ENCODE results near the gene UBASH3B.
"Not testable (repeated sequence)": the region's sequence is repeated elsewhere in the genome, so short reads cannot be mapped to it uniquely, and the experiment has no call there.

Gene UBASH3B

DNA sequence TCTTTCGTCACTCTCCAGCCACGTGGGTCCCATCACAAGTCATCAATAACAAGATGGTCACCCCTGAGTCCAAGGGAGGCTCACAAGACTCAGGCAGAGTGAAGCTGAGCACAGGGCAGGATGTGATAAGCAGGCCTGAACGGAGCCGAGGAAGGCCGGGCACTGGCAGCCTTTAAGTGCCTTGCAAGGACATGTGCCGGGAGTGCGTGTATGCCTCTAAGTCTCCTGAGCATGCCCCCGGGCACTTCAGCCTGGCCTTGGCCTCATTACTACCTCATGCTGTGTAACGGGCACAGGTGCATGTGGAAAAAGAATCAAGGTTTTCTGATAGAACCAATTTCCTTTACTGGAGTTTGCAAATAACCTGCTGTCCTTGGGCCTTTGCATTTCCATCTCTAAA is 55.8 kb downstream of the UBASH3B start:
- DNase-seq, result no peak

- no peak for DNase-seq
These were observed 56.4 kb downstream of the UBASH3B start for GRCh38 chr11:122711831-122712381.

DNA sequence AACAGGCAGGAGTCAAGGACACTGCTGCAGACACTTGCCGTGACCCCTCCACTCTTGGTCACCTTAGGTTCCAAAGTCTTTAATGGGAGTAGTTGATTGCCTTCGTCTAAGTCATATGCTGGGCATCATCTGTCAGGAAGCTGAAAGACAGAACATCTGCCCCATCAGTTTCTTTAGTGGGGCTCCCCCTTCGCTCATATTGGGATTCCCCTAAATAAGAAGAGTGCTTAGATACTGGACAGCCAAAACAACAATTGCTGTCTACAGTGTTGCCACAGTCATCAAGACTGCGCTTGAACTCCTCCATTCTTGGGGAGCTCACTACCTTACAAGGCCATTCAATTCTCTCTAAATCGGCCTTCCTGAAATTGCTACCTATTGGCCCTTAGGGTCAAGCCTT is 58.5 kb downstream of the UBASH3B start:
- DNase-seq, result no peak

DNA sequence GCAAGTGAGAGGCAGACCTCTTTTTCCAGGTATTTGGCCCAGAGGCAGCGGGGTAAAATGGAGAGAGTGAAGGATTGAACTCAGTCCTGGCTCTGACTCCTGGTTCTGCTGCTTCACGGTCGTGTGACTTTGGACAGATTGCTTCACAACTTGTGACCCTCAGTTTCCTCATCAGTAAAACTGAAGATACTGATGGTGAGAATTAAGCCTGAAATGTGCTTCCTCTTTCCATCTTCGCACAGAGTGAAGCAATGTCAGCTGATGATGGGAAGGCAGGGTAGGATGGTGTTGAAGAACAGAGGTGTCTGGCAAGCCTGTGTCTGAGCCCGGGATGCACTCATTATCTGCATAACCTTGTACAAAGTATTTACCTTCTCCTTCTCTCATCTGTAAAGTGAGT is 59.0 kb downstream of the UBASH3B start:
- DNase-seq, result no peak

GRCh38 chr11:122715548-122716440 is 60.3 kb downstream of the UBASH3B start:
- DNase-seq, result no peak

GRCh38 chr11:122717264-122717867 is 61.8 kb downstream of the UBASH3B start:
- no peak for DNase-seq

DNA sequence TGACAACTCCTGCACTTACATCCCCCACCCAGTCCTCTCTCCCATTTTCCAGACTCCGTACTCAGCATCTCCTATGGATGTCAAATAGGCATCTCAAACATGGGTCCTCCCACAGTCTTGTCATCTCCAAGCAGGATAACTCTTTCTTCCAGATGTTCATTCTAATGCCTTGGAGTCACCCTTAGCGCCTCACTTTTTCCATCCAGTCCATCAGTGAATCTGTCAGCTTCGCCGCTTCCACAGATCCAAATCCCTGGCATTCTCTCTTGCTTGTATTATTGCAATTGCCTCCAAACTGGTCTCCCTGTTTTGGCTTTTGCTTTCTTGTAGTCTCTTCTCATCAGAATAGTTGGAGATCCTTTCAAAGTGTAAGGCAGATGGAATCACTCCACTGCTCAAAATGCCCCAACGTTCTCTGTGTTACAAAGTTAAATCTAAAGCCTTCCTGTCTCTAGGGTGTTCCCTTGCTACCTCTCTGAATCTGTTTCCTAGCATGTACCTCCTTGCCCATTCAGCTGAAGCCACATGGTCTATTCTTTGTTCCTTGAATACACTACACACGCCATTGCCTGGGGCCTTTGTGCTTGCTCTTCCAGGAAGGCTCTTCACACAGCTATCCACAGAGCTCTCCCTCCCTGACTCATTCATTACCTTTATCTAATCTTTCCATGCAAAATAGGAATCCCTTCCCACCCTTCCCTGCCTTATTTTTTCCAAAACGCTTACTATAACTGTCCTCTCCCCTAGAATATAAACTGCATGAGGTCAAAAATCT is 64.8 kb downstream of the UBASH3B start:
- no peak for DNase-seq

GRCh38 chr11:122721201-122721963 is 65.9 kb downstream of the UBASH3B start:
- no peak for DNase-seq

DNA sequence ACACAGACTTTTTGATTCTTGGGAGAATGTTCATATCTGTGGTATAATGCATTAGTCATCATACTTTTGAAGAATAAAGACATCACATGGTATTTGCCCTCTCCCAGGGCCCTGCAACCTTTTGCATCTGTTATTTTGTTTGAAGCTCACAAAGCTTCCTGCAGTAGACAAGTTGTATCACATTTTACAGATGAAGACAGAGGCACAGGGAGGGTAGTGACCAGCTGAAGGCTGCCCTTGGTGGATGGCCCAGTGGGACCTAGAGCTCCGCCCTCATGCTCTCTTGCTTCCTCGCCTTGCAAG is 66.4 kb downstream of the UBASH3B start:
- DNase-seq, result no peak

DNA sequence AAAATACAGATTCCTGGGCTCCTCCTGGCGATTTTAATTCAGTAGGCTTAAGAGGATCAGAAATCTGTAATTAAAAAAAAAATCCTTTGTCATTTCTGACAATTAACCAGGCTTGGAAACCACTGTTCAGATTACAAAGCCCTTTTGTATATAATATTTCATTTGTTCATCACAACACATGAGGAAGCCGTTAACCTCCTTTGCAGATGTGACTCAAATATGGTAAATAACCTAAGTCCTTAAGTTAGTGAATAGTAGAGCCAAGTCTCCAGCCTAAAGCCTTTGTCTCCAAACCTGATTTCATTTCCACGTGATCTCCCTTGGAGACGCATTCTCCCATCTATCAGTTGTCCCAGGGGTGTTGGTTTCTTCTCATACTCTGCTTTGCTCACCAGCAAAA is 67.6 kb downstream of the UBASH3B start:
- no peak for DNase-seq

- DNase-seq, result peak in 1 of 2 donors; percentile 27
These were observed 68.1 kb downstream of the UBASH3B start for GRCh38 chr11:122723576-122723975.

GRCh38 chr11:122724520-122724919 is 69.0 kb downstream of the UBASH3B start:
- no peak for DNase-seq

- DNase-seq, result no peak
These were observed 70.5 kb downstream of the UBASH3B start for GRCh38 chr11:122726028-122726427.

DNA sequence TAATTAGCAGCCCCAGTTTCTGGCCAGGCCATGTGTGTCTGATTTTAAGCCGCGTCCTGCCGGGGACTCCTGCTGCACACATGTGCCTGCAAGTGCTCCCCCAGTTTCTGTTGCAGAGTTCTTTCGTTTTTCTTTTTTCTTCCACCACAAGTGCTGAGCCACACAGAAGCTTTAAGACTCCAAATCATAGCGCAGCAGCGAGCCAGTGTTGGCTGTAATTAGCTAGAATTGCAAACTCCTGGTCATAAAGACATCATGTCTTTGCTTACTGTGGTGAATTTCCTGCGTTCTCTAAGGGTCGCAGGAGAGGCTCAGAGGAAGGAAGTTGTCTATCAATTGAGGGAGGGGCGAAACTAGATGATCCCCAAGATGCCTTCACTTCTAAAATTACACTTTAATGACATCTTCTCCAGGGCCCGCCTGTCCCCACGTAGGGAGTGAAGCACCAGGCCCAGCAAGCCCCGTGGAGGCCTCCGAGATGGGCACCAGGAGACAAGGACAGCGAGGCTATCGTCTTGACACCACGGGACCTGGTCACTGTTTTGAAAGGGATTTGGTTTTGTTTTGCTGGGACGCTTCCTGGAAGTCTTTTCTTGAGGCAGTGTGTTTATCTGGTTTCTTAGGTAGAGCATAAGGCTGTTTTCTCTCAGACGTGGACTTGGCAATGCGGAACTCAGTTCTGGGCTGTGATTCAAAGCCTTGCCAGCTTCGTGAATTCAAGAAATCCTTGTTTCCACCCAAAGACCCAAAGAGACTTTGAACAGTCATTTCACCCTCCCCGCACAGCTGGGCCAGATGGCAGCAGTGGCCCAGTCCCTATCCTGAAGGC is 71.8 kb downstream of the UBASH3B start:
- DNase-seq, result no peak

GRCh38 chr11:122728561-122728960 is 73.0 kb downstream of the UBASH3B start:
- DNase-seq, result no peak

- no peak for DNase-seq
These were observed 73.6 kb downstream of the UBASH3B start for GRCh38 chr11:122729139-122729538.

DNA sequence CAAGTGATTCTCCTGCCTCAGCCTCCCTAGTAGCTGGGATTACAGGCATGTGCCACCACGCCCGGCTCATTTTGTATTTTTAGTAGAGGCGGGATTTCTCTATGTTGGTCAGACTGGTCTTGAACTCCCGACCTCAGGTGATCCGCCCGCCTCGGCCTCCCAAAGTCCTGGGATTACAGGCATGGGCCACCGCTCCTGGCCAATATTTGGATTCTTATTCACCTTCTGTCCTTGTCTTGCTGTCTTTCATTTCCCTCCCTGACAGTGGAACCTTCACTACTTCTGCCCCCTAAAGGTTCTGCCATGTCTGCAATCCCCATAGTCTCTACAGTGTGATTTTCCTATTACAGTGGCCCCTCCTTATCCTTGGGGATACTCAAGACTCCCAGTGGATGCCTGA is 75.2 kb downstream of the UBASH3B start:
- not testable (repeated sequence) for DNase-seq

- DNase-seq, result no peak
These were observed 76.0 kb downstream of the UBASH3B start for GRCh38 chr11:122731500-122731913.

DNA sequence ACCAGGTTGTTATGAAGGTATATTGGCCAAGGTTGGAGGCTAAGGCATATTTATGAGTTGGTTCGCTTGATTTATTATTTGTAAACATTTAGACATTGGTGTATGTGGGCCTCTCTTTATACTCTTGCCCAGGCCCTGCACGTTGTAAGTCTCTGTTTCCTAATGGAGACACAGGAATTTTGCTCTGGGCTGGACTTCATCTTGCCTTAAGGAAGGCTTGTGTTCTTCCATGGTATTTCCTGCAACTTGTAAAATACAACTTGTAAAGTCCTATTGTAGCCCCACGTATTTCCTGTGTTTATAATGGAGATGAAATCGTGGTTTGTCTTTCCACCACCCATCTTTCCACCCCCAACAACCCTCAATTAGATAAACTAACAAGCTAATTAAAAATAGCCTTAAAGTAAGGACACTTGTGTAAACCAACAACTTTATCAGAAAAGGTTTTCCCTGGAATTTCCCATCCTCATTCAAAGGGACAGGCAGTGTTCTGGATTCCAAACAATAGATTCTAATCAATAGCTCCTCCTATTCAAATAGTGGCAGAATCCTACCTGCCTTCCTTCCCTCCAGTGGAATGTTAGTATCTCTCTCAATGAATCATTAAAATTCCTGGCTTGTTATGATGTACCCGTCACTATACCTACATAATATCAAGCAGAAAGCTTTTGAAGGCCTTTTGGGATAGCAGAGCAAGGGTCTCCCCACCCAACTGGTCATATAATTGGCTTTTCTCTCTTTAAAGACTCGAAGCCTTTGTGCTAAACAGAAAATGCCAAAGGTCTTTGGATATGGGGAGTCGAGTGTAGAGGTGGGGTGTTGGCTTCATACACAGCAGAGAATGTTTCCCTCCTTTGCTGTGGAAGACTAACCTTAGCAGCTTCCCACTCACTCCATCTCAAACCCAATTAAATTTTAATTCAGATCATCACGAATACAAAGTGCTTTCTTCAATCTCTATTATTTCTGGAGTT is 77.1 kb downstream of the UBASH3B start:
- no peak for DNase-seq

- DNase-seq, result no peak
These were observed 77.8 kb downstream of the UBASH3B start for GRCh38 chr11:122733318-122733717.
